Ishikawa (cell line): ENCODE data around the gene ZBTB46.

Experiments
- EGR1 ChIP-seq: IDR thresholded peaks from 2 replicates; pipeline ENCODE4 v1.6.1; 2012
- EP300 ChIP-seq: IDR thresholded peaks from 2 replicates; pipeline ENCODE4 v1.6.1; 2012; ENCODE audit warnings: borderline replicate concordance
- FOXM1 ChIP-seq: IDR thresholded peaks from 2 replicates; pipeline ENCODE4 v1.6.1; 2012; ENCODE audit warnings: low read depth, borderline replicate concordance
- RAD21 ChIP-seq: IDR thresholded peaks from 2 replicates; pipeline ENCODE4 v1.6.1; 2012; ENCODE audit warnings: low read depth
- REST ChIP-seq: IDR thresholded peaks from 2 replicates; pipeline ENCODE4 v1.6.1; 2012; ENCODE audit warnings: low read depth, mild to moderate bottlenecking
- TAF1 ChIP-seq: IDR thresholded peaks from 2 replicates; pipeline ENCODE4 v1.6.1; 2012; ENCODE audit warnings: low read depth, mild to moderate bottlenecking
- TEAD4 ChIP-seq: IDR thresholded peaks from 2 replicates; pipeline ENCODE4 v1.6.1; 2012
- YY1 ChIP-seq: IDR thresholded peaks from 2 replicates; pipeline ENCODE4 v1.6.1; 2012; ENCODE audit warnings: low read depth
- ZBTB7A ChIP-seq: IDR thresholded peaks from 2 replicates; pipeline ENCODE4 v1.6.1; 2012; ENCODE audit warnings: low read depth
- TF ChIP-seq, protein P1 (sequence below): IDR thresholded peaks from 2 replicates; pipeline ENCODE4 v1.6.1; 2012

GRCh38 chr20:63833776-63834490, 2.9 kb upstream of the ZBTB46 start:
- TF ChIP-seq REST: no peak
- TF ChIP-seq YY1: no peak
- no peak for TF ChIP-seq EP300
- TF ChIP-seq, protein P1, sequence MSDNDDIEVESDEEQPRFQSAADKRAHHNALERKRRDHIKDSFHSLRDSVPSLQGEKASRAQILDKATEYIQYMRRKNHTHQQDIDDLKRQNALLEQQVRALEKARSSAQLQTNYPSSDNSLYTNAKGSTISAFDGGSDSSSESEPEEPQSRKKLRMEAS: no peak
- TF ChIP-seq TAF1: no peak
- TF ChIP-seq EGR1: no peak
- no peak for TF ChIP-seq FOXM1
- TF ChIP-seq TEAD4: no peak
- no peak for TF ChIP-seq RAD21
- no peak for TF ChIP-seq ZBTB7A
